Caco-2 (cell line): ENCODE measurements around the gene OR1I1. TPM values are rescaled to one million over a fixed set of nuclear protein-coding genes. Genes with fewer than 3 reads are reported as not detected.

ENCODE experiments used
- BruUV-seq: library from RNA; stranded (reverse); fragments of 400-500 nt; replicated peaks from 2 replicates; lab custom pipeline; 2021; lab: Mats Ljungman, UMichigan
- CTCF ChIA-PET: fragments of 300-600 bp; sonication (Branson Sonifier 250); formaldehyde crosslinking; loops from one replicate; lab custom pipeline; 2022; ENCODE audit warnings: antibody characterized with exemption; lab: Charles Lee
- POLR2A ChIA-PET: fragments of 300-600 bp; sonication (Branson Sonifier 250); formaldehyde crosslinking; loops from one replicate; lab custom pipeline; 2022; ENCODE audit warnings: antibody characterized with exemption; lab: Charles Lee
- DNase-seq, 2 experiments: peaks; one replicate each; pipeline versions ENCODE4 v3.0.0 to v3.0.0-alpha.2; 2020 to 2022
- H3K27me3 ChIP-seq: replicated peaks from 2 replicates; pipeline ENCODE4 v1.6.0; 2011; ENCODE audit warnings: low read length; ENCODE audit not compliant: control insufficient read depth, insufficient read depth
- H3K36me3 ChIP-seq: 2 replicates; pipeline ENCODE4 v1.5.1; 2011; ENCODE audit warnings: low read length; ENCODE audit not compliant: control insufficient read depth, insufficient read depth
- H3K4me1 ChIP-seq: fragments of 250-450 bp; sonication (Bioruptor Pico); 2 replicates; pipeline ENCODE4 v1.5.1; 2020; ENCODE audit warnings: mild to moderate bottlenecking
- H3K4me3 ChIP-seq: 2 replicates; pipeline ENCODE4 v1.5.1; 2011; ENCODE audit warnings: low read depth, mild to moderate bottlenecking, control low read depth, low read length
- H3K9me3 ChIP-seq: fragments of 250-450 bp; sonication (Bioruptor Pico); 2 replicates; pipeline ENCODE4 v1.5.1; 2020; ENCODE audit warnings: mild to moderate bottlenecking, moderate library complexity
- H3K27ac Mint-ChIP-seq: one replicate; pipeline ENCODE4 v1.8.0; 2022; ENCODE audit warnings: mixed read lengths; ENCODE audit not compliant: unreplicated experiment
- H3K27me3 Mint-ChIP-seq: one replicate; pipeline ENCODE4 v1.8.0; 2022; ENCODE audit warnings: mixed read lengths; ENCODE audit not compliant: insufficient read depth, unreplicated experiment
- H3K36me3 Mint-ChIP-seq: one replicate; pipeline ENCODE4 v1.8.0; 2022; ENCODE audit warnings: mild to moderate bottlenecking, mixed read lengths; ENCODE audit not compliant: insufficient read depth, unreplicated experiment
- H3K4me1 Mint-ChIP-seq: one replicate; pipeline ENCODE4 v1.8.0; 2022; ENCODE audit warnings: low read depth, mixed read lengths; ENCODE audit not compliant: unreplicated experiment
- H3K4me3 Mint-ChIP-seq: one replicate; pipeline ENCODE4 v1.8.0; 2022; ENCODE audit warnings: mild to moderate bottlenecking, moderate library complexity, mixed read lengths; ENCODE audit not compliant: unreplicated experiment
- H3K9me3 Mint-ChIP-seq: one replicate; pipeline ENCODE4 v1.8.0; 2022; ENCODE audit warnings: mixed read lengths; ENCODE audit not compliant: unreplicated experiment
- CTCF ChIP-seq, 2 experiments: fragments of 200-600 bp in 1 of 2; IDR thresholded peaks; 1 replicate in 1 of 2; 2 replicates in 1 of 2; pipeline versions ENCODE4 v1.5.1 to v1.8.0; 2011 to 2022; ENCODE audit warnings: antibody characterized with exemption in 1 of 2, control low read depth in 1 of 2, inconsistent platforms in 1 of 2, low read depth in 1 of 2, low read length in 1 of 2, mild to moderate bottlenecking in 1 of 2, moderate library complexity in 1 of 2; ENCODE audit not compliant: insufficient read depth in 1 of 2, severe bottlenecking in 1 of 2, unreplicated experiment in 1 of 2
- intact Hi-C: fragments of 100-400 bp; cut with micrococcal nuclease; formaldehyde crosslinking; loops from one replicate; pipeline ENCODE4 v1.10.0; 2022; ENCODE audit not compliant: unreplicated experiment
- total RNA-seq: library from RNA; stranded (reverse); gene quantifications from 2 replicates; pipeline ENCODE4 v1.2.3, GENCODE V29; 2022

Gene OR1I1
- total RNA-seq, 1 experiment from 2014 or later = not detected

- CTCF ChIA-PET = no interaction called here
- intact Hi-C loops = no loop called here
- Mint-ChIP-seq H3K4me1 (no peaks in the 10 kb centered on the region), H3K9me3 (peaks cover 5% of the 10 kb centered on the region), H3K27ac (no peak overlapping the region), H3K36me3 (no peaks in the 10 kb centered on the region), H3K27me3 (peaks cover 8% of the 10 kb centered on the region), H3K4me3 (no peak overlapping the region)
- H3K4me3 ChIP-seq = no peak overlapping the region
- no peaks in the 10 kb centered on the region for H3K36me3 ChIP-seq
- H3K4me1 ChIP-seq = no peaks in the 10 kb centered on the region
- POLR2A ChIA-PET = no interaction called here
- H3K27me3 ChIP-seq = no peaks in the 10 kb centered on the region
- no TSS peak for BruUV-seq
- DNase-seq = no peak
- H3K9me3 ChIP-seq = no peaks in the 10 kb centered on the region
- TF ChIP-seq CTCF (IDR thresholded peaks at IDR 0.05; ENCODE audit: insufficient read depth in 1 of 2, low read depth in 1 of 2, low read length in 1 of 2, severe bottlenecking in 1 of 2, unreplicated experiment in 1 of 2) = no peak
These were observed 36.5 kb upstream of the OR1I1 start for GRCh38 chr19:15045506-15045905.

DNA sequence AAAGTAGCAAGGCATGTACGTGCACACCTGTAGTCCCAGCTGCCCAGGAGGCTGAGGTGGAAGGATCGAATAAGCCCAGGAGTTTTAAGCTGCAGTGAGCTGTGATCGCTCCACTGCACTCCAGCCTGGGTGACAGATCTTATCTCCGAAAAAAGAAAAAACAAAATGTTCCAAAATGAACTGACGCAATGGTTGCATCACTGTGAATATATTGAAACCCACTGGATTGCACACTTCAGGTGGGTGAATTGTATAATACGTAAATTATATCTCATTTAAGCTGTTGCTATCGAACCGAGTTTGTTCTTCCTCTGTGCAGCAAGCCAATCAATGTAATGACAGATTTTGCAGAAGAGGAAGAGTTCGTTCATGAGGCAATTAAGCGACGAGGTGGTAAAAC is 34.3 kb upstream of the OR1I1 start:
- Histone ChIP-seq H3K9me3 (no peaks in the 10 kb centered on the region), H3K27me3 (no peaks in the 10 kb centered on the region), H3K36me3 (no peaks in the 10 kb centered on the region), H3K4me3 (no peak overlapping the region), H3K4me1 (no peaks in the 10 kb centered on the region)
- no peaks in the 10 kb centered on the region for H3K36me3 Mint-ChIP-seq
- H3K9me3 Mint-ChIP-seq = peaks cover 12% of the 10 kb centered on the region
- H3K27me3 Mint-ChIP-seq = peaks cover 15% of the 10 kb centered on the region
- intact Hi-C loops = no loop called here
- CTCF ChIA-PET = no interaction called here
- no peak for DNase-seq
- H3K4me3 Mint-ChIP-seq = no peak overlapping the region
- H3K4me1 Mint-ChIP-seq = no peaks in the 10 kb centered on the region
- no peak for TF ChIP-seq CTCF (IDR thresholded peaks at IDR 0.05; ENCODE audit: insufficient read depth in 1 of 2, low read depth in 1 of 2, low read length in 1 of 2, severe bottlenecking in 1 of 2, unreplicated experiment in 1 of 2)
- POLR2A ChIA-PET = no interaction called here
- BruUV-seq = no TSS peak
- H3K27ac Mint-ChIP-seq = no peak overlapping the region

- intact Hi-C loops = no loop called here
- no peaks in the 10 kb centered on the region for H3K4me1 ChIP-seq
- no peaks in the 10 kb centered on the region for H3K9me3 ChIP-seq
- no peak overlapping the region for H3K4me3 ChIP-seq
- no peaks in the 10 kb centered on the region for H3K36me3 ChIP-seq
- ChIA-PET POLR2A (no interaction called here), CTCF (no interaction called here)
- peaks cover 12% of the 10 kb centered on the region for H3K9me3 Mint-ChIP-seq
- H3K4me1 Mint-ChIP-seq = no peaks in the 10 kb centered on the region
- BruUV-seq = no TSS peak
- H3K4me3 Mint-ChIP-seq = no peak overlapping the region
- DNase-seq = no peak
- peaks cover 15% of the 10 kb centered on the region for H3K27me3 Mint-ChIP-seq
- no peaks in the 10 kb centered on the region for H3K36me3 Mint-ChIP-seq
- no peak overlapping the region for H3K27ac Mint-ChIP-seq
- H3K27me3 ChIP-seq = no peaks in the 10 kb centered on the region
- no peak for TF ChIP-seq CTCF (IDR thresholded peaks at IDR 0.05; ENCODE audit: insufficient read depth in 1 of 2, low read depth in 1 of 2, low read length in 1 of 2, severe bottlenecking in 1 of 2, unreplicated experiment in 1 of 2)
These were observed 33.9 kb upstream of the OR1I1 start for GRCh38 chr19:15048128-15048527.
